ENCODE data around the gene DENND11.

- no peak for TF ChIP-seq CTCF (IDR thresholded peaks at IDR 0.05; ENCODE audit: insufficient read depth, low read length, poor library complexity, severe bottlenecking)
- no peak for TF ChIP-seq EZH2phosphoT487 (conservative IDR thresholded peaks at IDR 0.05; ENCODE audit: low read length)
These were observed 27.7 kb downstream of the DENND11 start for GRCh38 chr7:141674171-141674671.

All from SU-DHL-6 (cell line).